ENCODE results near the gene PRR14L. TPM values are rescaled to one million over a fixed set of nuclear protein-coding genes. Genes with fewer than 3 reads are reported as not detected.

The PRR14L gene
- total and polyA plus RNA-seq, 2 of the 13 experiments (the other 11 are each of a cell fraction or from before 2014, with no cell fraction given) = 6.6 to 16.5 TPM

DNA sequence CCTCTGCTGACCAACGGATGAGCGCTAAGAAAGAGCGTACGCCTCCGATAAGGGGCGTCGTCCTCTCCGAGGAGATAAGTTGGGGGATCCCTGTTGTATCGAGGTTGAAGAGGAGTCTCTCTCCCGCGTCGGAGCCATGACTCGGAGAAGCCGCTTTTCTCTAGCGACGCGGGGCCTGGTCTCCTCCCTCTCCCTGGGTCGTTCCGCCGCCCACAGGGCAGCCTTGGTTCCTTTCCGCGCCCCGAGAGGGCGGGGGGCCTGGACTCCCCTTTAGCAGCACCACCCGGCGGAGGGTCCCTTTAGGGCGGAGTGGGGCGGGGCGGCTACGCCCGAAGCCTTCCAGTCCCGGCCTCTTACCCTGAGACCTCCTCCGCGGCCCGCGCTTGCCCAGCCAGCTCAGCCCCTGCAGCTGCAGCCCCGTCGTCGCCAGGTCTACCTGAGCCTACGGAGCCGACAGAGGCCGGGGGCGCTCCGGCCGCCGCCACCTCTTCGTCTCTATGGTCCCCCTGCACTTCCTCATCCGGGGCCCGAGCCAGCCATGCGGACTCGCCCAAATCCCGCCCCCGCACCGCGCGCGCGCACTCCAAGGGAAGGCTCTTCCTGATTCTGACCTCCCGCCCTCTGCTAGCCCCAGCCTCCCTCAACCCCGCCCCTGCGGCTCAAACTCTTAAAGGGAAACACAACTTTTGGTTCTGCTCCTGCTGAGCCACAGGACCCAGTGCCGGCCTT is at the start of gene PRR14L (continued):
- TF ChIP-seq ZBTB37 (CRISPR knock-in tag; IDR thresholded peaks at IDR 0.05) = no peak
- TF ChIP-seq SMARCE1 (IDR thresholded peaks at IDR 0.05; ENCODE audit: borderline replicate concordance) = no peak
- no peak for TF ChIP-seq SMYD3 (CRISPR knock-in tag; IDR thresholded peaks at IDR 0.05)
- no peak for TF ChIP-seq TGIF2 (CRISPR knock-in tag; IDR thresholded peaks at IDR 0.05)
- no peak for TF ChIP-seq ZNF33A (CRISPR knock-in tag; IDR thresholded peaks at IDR 0.05; ENCODE audit: borderline replicate concordance)
- 0 out of 2 replicates have a peak, but pooled peaks have one; percentile 35 for TF ChIP-seq NFE2L1 (CRISPR knock-in tag; IDR thresholded peaks at IDR 0.05; ENCODE audit: borderline replicate concordance)
- TF ChIP-seq TBX3 (IDR thresholded peaks at IDR 0.05; ENCODE audit: borderline replicate concordance) = peak; percentile 54; the same call in 1 of the 2 replicates
- peak; percentile 49 for TF ChIP-seq FOXA3 (CRISPR knock-in tag; IDR thresholded peaks at IDR 0.05)
- TF ChIP-seq THYN1 (CRISPR knock-in tag; IDR thresholded peaks at IDR 0.05; ENCODE audit: borderline replicate concordance, low read depth) = no peak
- TF ChIP-seq BORCS8-MEF2B (CRISPR knock-in tag; IDR thresholded peaks at IDR 0.05) = peak; percentile 50; the same call in 1 of the 2 replicates
- TF ChIP-seq, protein P1, sequence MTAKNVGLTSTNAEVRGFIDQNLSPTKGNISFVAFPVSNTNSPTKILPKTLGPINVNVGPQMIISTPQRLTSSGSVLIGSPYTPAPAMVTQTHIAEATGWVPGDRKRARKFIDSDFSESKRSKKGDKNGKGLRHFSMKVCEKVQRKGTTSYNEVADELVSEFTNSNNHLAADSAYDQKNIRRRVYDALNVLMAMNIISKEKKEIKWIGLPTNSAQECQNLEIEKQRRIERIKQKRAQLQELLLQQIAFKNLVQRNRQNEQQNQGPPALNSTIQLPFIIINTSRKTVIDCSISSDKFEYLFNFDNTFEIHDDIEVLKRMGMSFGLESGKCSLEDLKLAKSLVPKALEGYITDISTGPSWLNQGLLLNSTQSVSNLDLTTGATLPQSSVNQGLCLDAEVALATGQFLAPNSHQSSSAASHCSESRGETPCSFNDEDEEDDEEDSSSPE (CRISPR knock-in tag; IDR thresholded peaks at IDR 0.05) = peak; percentile 87
- no peak for TF ChIP-seq NFIB (CRISPR knock-in tag; IDR thresholded peaks at IDR 0.05; ENCODE audit: borderline replicate concordance)
- TF ChIP-seq ERF (CRISPR knock-in tag; IDR thresholded peaks at IDR 0.05) = peak; percentile 95
- peak; percentile 86 for TF ChIP-seq CSRNP1 (CRISPR knock-in tag; IDR thresholded peaks at IDR 0.05)
- no peak for TF ChIP-seq ZSCAN29 (CRISPR knock-in tag; conservative IDR thresholded peaks at IDR 0.05)
- no peak for TF ChIP-seq ZNF530 (CRISPR knock-in tag; IDR thresholded peaks at IDR 0.05; ENCODE audit: low read depth)
- no peak for TF ChIP-seq TOE1 (CRISPR knock-in tag; IDR thresholded peaks at IDR 0.05)
- peak; percentile 63; the same call in 1 of the 2 replicates for TF ChIP-seq SP2 (CRISPR knock-in tag; IDR thresholded peaks at IDR 0.05)
- no peak for TF ChIP-seq ZNF30 (CRISPR knock-in tag; IDR thresholded peaks at IDR 0.05)
- peak; percentile 92 for TF ChIP-seq ZNF275 (CRISPR knock-in tag; IDR thresholded peaks at IDR 0.05; ENCODE audit: borderline replicate concordance)
- 0 out of 2 replicates have a peak, but pooled peaks have one; percentile 71 for TF ChIP-seq ZNF616 (CRISPR knock-in tag; IDR thresholded peaks at IDR 0.05; ENCODE audit: low read depth)
- no peak for TF ChIP-seq KDM6A (CRISPR knock-in tag; IDR thresholded peaks at IDR 0.05; ENCODE audit: low read depth)
- no peak for TF ChIP-seq BRCA1 (CRISPR knock-in tag; IDR thresholded peaks at IDR 0.05)
- TF ChIP-seq STAT5B (CRISPR knock-in tag; IDR thresholded peaks at IDR 0.05) = peak; percentile 20; the same call in 1 of the 2 replicates
- TF ChIP-seq HDAC6 (IDR thresholded peaks at IDR 0.05; ENCODE audit: low read depth, low read length) = no peak

Data from HepG2 (cell line).